AG10803 (cell line): Measurements from ENCODE around the gene COLEC11.
"Not testable (repeated sequence)": the region's sequence is repeated elsewhere in the genome, so short reads cannot be mapped to it uniquely, and the experiment has no call there.

Experiments
- DNase-seq: peaks from one replicate; pipeline ENCODE4 v3.0.0; 2010; ENCODE audit warnings: low read depth
- H3K4me3 ChIP-seq: 2 replicates; pipeline ENCODE4 v1.5.1; 2011; ENCODE audit warnings: mild to moderate bottlenecking, low read length, control low read depth
- TF ChIP-seq, protein P1 (sequence below): conservative IDR thresholded peaks from 2 replicates; pipeline ENCODE4 v1.5.1; 2011; ENCODE audit warnings: mild to moderate bottlenecking, low read length, control low read depth, inconsistent platforms

COLEC11 gene

GRCh38 chr2:3659447-3660432 is 64.8 kb downstream of the COLEC11 start:
- no peak overlapping the region for H3K4me3 ChIP-seq
- DNase-seq, result no peak
- TF ChIP-seq, protein P1, sequence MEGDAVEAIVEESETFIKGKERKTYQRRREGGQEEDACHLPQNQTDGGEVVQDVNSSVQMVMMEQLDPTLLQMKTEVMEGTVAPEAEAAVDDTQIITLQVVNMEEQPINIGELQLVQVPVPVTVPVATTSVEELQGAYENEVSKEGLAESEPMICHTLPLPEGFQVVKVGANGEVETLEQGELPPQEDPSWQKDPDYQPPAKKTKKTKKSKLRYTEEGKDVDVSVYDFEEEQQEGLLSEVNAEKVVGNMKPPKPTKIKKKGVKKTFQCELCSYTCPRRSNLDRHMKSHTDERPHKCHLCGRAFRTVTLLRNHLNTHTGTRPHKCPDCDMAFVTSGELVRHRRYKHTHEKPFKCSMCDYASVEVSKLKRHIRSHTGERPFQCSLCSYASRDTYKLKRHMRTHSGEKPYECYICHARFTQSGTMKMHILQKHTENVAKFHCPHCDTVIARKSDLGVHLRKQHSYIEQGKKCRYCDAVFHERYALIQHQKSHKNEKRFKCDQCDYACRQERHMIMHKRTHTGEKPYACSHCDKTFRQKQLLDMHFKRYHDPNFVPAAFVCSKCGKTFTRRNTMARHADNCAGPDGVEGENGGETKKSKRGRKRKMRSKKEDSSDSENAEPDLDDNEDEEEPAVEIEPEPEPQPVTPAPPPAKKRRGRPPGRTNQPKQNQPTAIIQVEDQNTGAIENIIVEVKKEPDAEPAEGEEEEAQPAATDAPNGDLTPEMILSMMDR, result no peak

DNA sequence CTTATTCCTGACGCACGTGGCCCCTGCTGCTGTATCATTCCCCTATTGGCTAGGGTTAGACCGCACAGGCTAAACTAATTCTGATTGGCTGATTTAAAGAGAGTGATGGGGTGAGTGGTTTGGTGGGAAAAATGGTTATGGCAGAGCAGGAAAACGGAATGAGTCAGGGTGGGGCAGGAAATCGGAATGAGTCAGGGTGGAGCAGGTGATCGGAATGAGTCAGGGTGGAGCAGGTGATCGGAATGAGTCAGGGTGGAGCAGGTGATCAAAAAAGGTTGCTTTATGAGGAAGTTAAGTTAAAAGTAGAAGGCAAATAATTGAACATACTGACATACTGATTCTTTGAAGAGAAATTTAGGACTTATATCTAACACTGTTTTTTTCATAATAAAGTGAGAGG is 65.7 kb downstream of the COLEC11 start:
- not testable (repeated sequence) for DNase-seq, H3K4me3 ChIP-seq

- TF ChIP-seq, protein P1, result no peak
- DNase-seq, result peak; percentile 22
These were observed 66.3 kb downstream of the COLEC11 start for GRCh38 chr2:3661149-3661660.

DNA sequence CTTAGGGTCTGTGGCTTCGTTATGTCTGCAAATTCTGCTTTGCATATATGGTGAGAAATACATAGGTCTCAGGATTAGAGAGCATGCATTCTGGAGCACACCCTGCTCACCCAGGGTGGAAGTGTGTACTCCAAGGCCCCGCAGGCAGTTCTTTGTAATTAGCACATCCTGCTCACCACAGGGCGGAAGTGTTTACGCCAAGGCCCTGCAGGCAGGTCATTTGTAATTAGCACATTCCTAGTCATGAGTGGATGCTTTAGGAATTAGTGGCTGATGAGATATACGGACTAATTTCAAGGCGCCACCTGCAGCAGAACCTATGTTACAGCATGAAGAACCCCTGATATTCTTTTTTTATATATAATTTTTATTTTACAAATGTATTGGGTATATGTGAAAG is 67.3 kb downstream of the COLEC11 start:
- TF ChIP-seq, protein P1, result no peak
- no peak overlapping the region for H3K4me3 ChIP-seq
- DNase-seq, result no peak

More at GRCh38 chr2:3661149-3661660, 66.3 kb downstream of the COLEC11 start:
- H3K4me3 ChIP-seq, result no peak overlapping the region

DNA sequence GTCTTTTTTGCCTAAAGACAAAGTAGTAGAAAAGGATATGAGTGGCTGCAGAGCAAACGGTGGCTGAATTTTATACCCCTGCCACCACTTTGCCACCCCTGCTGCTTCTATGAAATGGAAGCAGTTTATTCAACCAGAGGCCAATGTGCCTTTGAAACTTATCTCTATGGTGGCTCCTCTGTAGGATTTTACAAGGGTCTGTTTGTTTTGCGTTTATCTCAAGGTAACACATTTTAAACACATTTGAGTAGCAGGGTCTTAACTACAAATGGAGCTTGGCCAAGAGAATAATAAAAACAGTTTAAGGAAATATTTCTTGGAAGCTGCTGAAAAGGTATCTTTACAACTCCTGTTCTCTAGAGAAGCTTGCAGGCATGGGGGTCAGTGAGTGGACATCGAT is 69.2 kb downstream of the COLEC11 start:
- TF ChIP-seq, protein P1, result no peak
- no peak overlapping the region for H3K4me3 ChIP-seq

GRCh38 chr2:3664925-3665324 is 70.0 kb downstream of the COLEC11 start:
- TF ChIP-seq, protein P1, result no peak
- DNase-seq, result no peak
- H3K4me3 ChIP-seq, result no peak overlapping the region

More for the DNA sequence above, 69.2 kb downstream of the COLEC11 start:
- no peak for DNase-seq

DNA sequence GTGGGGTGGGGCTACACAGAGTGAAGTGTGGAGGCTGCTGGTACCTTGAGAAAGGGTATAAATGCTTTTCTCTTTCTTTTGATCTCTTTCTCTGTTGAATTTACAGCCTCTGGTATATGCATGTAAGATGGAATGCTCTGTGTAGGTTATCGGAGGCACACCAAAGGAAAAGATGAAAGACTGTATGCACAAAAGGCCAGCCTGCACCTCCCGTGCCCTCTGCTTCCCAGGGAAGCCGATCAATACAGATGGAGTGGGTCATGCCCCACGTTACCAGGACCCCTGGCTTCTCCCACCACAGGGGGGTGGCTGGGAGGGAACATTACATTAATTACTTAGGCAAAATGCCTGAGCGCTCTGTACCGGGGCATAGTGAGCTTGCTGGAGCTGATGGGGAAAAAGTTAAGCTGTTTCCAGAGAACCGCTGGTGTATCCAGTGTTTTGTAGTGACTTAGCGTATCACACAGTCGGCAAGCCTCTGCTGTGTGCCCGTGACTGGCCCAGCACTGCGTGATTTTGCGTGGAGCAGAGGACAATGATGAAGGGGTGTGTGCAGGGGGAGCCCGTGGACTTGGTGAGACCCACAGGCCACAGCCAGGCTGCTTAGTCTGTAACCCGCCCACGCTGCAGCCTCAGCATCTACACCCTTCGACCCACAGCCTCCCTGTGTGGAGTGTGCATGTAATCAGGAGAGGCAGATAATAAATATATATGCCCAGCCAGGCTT is 71.1 kb downstream of the COLEC11 start:
- DNase-seq, result no peak
- TF ChIP-seq, protein P1, result no peak
- no peak overlapping the region for H3K4me3 ChIP-seq
